KMS-11 (cell line): ENCODE results near the gene KCTD17.

Experiments
- H2AFZ ChIP-seq: fragments of 200-600 bp; sonication (generic); 2 replicates; pipeline ENCODE4 v1.6.1; 2016; ENCODE audit warnings: antibody characterized with exemption, mixed run types, low read depth
- H3K27ac ChIP-seq: fragments of 200-600 bp; sonication (generic); 2 replicates; pipeline ENCODE4 v1.6.1; 2016; ENCODE audit warnings: mild to moderate bottlenecking, mixed run types
- H3K27me3 ChIP-seq: fragments of 200-600 bp; sonication (generic); 2 replicates; pipeline ENCODE4 v1.6.1; 2017; ENCODE audit warnings: mild to moderate bottlenecking, low read depth, mixed run types, moderate library complexity; ENCODE audit not compliant: insufficient read depth
- H3K36me3 ChIP-seq: fragments of 200-600 bp; sonication (generic); 2 replicates; pipeline ENCODE4 v1.6.1; 2017; ENCODE audit warnings: mild to moderate bottlenecking, mixed run types; ENCODE audit not compliant: insufficient read depth
- H3K4me1 ChIP-seq: fragments of 200-600 bp; sonication (generic); 2 replicates; pipeline ENCODE4 v1.6.1; 2016; ENCODE audit warnings: mild to moderate bottlenecking, low read depth, mixed run types; ENCODE audit not compliant: poor library complexity, severe bottlenecking
- H3K4me2 ChIP-seq: fragments of 200-600 bp; sonication (generic); 2 replicates; pipeline ENCODE4 v1.7.0; 2016; ENCODE audit warnings: mild to moderate bottlenecking, mixed run types
- H3K4me3 ChIP-seq: fragments of 200-600 bp; sonication (generic); IDR thresholded peaks from 2 replicates; pipeline ENCODE4 v1.6.1; 2017; ENCODE audit warnings: low read depth, low read length, mixed read lengths; ENCODE audit not compliant: insufficient read depth
- H3K79me2 ChIP-seq: fragments of 200-600 bp; sonication (generic); 2 replicates; pipeline ENCODE4 v1.6.1; 2016; ENCODE audit warnings: low read depth, mixed run types; ENCODE audit not compliant: insufficient read depth
- H3K9ac ChIP-seq: fragments of 200-600 bp; sonication (generic); 2 replicates; pipeline ENCODE4 v1.6.1; 2016; ENCODE audit warnings: mild to moderate bottlenecking, mixed run types
- H4K20me1 ChIP-seq: fragments of 200-600 bp; sonication (generic); 2 replicates; pipeline ENCODE4 v1.6.1; 2016; ENCODE audit warnings: mild to moderate bottlenecking, mixed run types; ENCODE audit not compliant: insufficient read depth
- TF ChIP-seq, protein P1 (sequence below): fragments of 200-600 bp; sonication (generic); conservative IDR thresholded peaks from 2 replicates; pipeline ENCODE4 v1.6.1; 2017; ENCODE audit warnings: low read depth, mild to moderate bottlenecking, antibody characterized with exemption, low read length, moderate library complexity, mixed read lengths

KCTD17 gene

DNA sequence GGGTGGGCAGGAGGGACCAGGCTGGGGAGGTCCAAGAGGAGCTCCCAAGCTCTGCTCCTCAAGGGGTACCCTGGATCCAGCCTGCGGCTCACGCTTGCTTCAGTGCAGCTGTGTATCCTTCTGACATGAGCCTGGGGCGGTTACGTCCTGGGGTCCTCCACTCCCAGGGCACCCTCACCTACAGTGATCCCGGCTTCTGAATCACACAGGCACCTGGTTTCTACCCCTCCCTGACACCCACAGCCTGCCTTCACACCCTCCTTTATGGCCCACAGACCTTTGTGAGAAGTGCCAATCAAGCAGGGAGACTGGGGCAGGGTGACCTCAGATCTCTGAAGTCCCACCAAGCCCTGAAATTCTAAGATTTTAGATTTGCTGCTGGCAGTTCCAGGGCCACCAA lies 30.5 kb upstream of the KCTD17 start:
- Histone ChIP-seq H3K79me2 (no peaks in the 10 kb centered on the region), H3K4me2 (peak overlapping the region; percentile 62; the same call in 1 of the 2 replicates)

DNA sequence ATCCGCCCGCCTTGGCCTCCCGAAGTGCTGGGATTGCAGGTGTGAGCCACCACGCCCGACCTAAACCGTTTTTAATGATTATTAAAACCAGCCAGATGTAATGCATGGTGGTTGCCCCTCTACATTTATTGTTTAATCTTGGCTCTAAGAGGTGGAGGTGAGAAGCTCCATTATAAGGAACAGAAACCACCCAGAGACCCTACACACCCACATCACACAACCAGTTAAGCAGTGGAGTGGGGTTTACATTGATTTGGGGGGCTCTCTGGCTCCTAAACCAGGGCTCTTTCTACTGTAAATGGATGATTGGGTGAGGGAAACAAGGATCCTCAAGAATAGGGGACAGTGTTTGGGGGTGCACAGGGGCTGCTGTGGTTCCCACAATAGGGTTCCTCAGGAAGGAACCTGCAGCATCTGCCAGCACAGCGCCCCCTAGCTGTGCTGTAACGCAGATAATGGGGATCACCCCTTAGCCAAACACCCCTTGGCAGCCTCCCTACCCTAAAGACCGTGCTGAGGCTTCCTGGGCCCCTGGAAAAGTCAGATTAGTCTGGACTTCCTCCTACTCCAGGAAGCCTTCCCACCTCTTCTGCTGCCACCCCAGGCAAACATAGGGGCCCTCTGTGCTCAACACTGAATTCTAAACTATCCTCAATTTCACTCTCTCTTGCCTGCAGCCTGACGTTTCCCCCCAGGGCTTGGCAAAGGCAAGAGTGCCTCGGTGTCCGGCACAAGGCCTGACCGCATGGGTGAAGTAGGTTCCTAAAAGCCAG lies 29.6 kb upstream of the KCTD17 start:
- no peaks in the 10 kb centered on the region for H3K79me2 ChIP-seq
- H3K4me1 ChIP-seq = peaks cover 17% of the 10 kb centered on the region
- H3K4me3 ChIP-seq = no peak overlapping the region
- H2AFZ ChIP-seq = no peak overlapping the region
- H3K4me2 ChIP-seq = no peak overlapping the region
- no peaks in the 10 kb centered on the region for H3K27me3 ChIP-seq
- TF ChIP-seq, protein P1, sequence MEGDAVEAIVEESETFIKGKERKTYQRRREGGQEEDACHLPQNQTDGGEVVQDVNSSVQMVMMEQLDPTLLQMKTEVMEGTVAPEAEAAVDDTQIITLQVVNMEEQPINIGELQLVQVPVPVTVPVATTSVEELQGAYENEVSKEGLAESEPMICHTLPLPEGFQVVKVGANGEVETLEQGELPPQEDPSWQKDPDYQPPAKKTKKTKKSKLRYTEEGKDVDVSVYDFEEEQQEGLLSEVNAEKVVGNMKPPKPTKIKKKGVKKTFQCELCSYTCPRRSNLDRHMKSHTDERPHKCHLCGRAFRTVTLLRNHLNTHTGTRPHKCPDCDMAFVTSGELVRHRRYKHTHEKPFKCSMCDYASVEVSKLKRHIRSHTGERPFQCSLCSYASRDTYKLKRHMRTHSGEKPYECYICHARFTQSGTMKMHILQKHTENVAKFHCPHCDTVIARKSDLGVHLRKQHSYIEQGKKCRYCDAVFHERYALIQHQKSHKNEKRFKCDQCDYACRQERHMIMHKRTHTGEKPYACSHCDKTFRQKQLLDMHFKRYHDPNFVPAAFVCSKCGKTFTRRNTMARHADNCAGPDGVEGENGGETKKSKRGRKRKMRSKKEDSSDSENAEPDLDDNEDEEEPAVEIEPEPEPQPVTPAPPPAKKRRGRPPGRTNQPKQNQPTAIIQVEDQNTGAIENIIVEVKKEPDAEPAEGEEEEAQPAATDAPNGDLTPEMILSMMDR = peak; percentile 83
- no peak overlapping the region for H3K27ac ChIP-seq
- no peak overlapping the region for H3K9ac ChIP-seq
- H3K36me3 ChIP-seq = no peaks in the 10 kb centered on the region
- no peaks in the 10 kb centered on the region for H4K20me1 ChIP-seq

More for the DNA sequence above, 30.5 kb upstream of the KCTD17 start:
- Histone ChIP-seq H3K27me3 (no peaks in the 10 kb centered on the region), H3K9ac (no peak overlapping the region), H3K27ac (no peak overlapping the region), H3K36me3 (no peaks in the 10 kb centered on the region), H3K4me3 (no peak overlapping the region), H3K4me1 (peaks cover 17% of the 10 kb centered on the region), H2AFZ (no peak overlapping the region), H4K20me1 (no peaks in the 10 kb centered on the region)
- TF ChIP-seq, protein P1 = no peak

DNA sequence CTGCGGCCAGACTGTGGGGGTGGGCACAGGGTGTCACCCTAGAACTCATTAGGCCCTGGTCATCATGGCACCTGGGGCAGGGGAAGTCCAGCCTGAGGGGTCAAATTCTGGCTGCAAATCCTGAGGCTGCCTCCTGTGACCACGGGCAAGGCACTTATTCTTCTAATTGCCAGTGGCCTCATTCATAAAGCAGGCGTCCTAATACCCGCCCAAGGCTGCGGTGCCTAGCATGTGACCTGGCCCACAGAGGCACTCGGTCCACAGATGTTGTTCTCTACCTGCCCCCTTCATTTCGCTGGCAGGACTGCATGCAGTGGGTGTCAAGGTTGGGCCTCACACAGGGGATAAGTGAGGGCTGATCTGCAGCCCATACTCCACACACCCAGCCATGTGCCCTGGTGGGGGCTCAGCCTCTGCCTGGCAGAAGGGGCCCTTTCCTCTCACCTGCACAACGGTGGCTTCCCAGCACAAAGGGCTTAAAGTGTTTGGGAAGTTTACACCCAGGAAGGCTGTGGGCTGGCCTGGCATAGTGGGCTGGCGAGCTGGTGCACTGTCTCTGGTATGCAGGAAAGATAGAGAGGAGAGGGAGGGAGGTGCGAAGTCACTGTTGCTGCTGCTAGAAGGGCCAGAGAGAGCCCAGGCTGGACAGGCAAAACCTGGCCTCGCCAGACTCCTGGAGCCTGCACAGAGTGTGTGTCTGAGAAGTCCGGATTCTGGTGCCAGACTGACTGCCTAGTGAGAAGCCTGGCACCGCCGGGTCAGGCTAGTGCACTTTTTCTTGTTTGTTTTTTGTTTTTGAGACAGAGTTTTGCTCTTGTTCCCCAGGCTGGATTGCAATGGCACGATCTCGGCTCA lies 28.8 kb upstream of the KCTD17 start:
- TF ChIP-seq, protein P1 = no peak
- no peak overlapping the region for H3K27ac ChIP-seq
- H3K9ac ChIP-seq = no peak overlapping the region
- no peak overlapping the region for H2AFZ ChIP-seq
- peaks cover 17% of the 10 kb centered on the region for H3K4me1 ChIP-seq
- H3K79me2 ChIP-seq = no peaks in the 10 kb centered on the region
- no peak overlapping the region for H3K4me2 ChIP-seq
- no peaks in the 10 kb centered on the region for H4K20me1 ChIP-seq
- no peaks in the 10 kb centered on the region for H3K36me3 ChIP-seq
- no peak overlapping the region for H3K4me3 ChIP-seq
- H3K27me3 ChIP-seq = no peaks in the 10 kb centered on the region

DNA sequence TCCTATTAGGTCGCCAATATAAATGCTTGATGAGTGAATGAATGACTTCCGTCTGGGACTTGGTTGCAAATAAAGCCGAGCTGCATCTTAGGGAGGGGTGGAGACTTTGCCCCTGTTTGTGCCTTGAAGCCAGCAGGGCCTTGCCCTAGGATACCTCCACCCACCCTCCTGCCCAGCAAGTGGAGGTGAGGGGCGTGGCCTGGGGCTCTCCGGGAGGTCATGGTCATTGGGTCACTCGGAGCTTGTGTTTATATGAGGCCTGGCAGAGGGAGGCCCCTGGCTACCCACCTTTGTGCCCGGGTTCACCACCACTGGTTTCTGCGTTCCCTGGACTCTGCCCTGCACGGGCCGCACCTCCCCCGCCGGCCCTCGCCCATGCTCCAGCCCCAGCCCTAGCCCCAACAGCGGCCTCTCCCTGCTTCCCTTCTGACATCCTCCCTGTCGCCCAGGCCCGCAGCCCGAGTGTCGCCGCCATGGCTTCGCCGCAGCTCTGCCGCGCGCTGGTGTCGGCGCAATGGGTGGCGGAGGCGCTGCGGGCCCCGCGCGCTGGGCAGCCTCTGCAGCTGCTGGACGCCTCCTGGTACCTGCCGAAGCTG lies 27.7 kb upstream of the KCTD17 start:
- H3K4me2 ChIP-seq = no peak overlapping the region
- H3K9ac ChIP-seq = no peak overlapping the region
- H2AFZ ChIP-seq = no peak overlapping the region
- H3K27me3 ChIP-seq = no peaks in the 10 kb centered on the region
- H3K79me2 ChIP-seq = no peaks in the 10 kb centered on the region
- peaks cover 17% of the 10 kb centered on the region for H3K4me1 ChIP-seq
- TF ChIP-seq, protein P1 = no peak
- no peak overlapping the region for H3K4me3 ChIP-seq
- no peak overlapping the region for H3K27ac ChIP-seq
- no peaks in the 10 kb centered on the region for H3K36me3 ChIP-seq
- H4K20me1 ChIP-seq = no peaks in the 10 kb centered on the region
